Psoas muscle (tissue), 8 donors: Measurements from ENCODE around the gene TIMM17B. TPM values are rescaled to one million over a fixed set of nuclear protein-coding genes. Genes with fewer than 3 reads are reported as not detected.

Source experiments
- ATAC-seq, 4 donors: fragments of 200-7000 bp; cut with Tn5 transposase; one replicate each; pipeline ENCODE4 v1.9.1; 2020; ENCODE audit warnings: moderate library complexity in 3 of 4, mild to moderate bottlenecking in 2 of 4
- DNase-seq, 2 donors: peaks; one replicate each; pipeline ENCODE4 v3.0.0-alpha.2; 2020
- H3K27ac ChIP-seq: fragments of 200-600 bp; one replicate; pipeline ENCODE4 v1.8.0; 2022
- H3K27me3 ChIP-seq, 3 donors: fragments of 200-600 bp in 1 of 3; one replicate each; pipeline versions ENCODE4 v1.6.1 to v1.8.0; 2013 to 2022; ENCODE audit warnings: low read length in 2 of 3, mild to moderate bottlenecking in 2 of 3, moderate library complexity in 1 of 3; ENCODE audit not compliant: insufficient read depth in 3 of 3
- H3K36me3 ChIP-seq, 2 donors: fragments of 200-600 bp in 1 of 2; one replicate each; pipeline versions ENCODE4 v1.6.1 to v1.8.0; 2013 to 2022; ENCODE audit warnings: low read depth in 1 of 2, mild to moderate bottlenecking in 1 of 2, moderate library complexity in 1 of 2; ENCODE audit not compliant: insufficient read depth in 1 of 2
- H3K4me1 ChIP-seq: fragments of 200-600 bp; one replicate; pipeline ENCODE4 v1.8.0; 2022
- H3K4me3 ChIP-seq: fragments of 200-600 bp; one replicate; pipeline ENCODE4 v1.8.0; 2022; ENCODE audit warnings: mild to moderate bottlenecking
- H3K9me3 ChIP-seq: fragments of 200-600 bp; one replicate; pipeline ENCODE4 v1.8.0; 2022
- WGBS, 3 donors: extraction: QIAGEN DNeasy Blood & Tissue Kit; methylation state at CpG; one replicate each; pipeline versions ENCODE4 v1.1.6 to v1.1.7; 2013; 5-methylcytosine and 5-hydroxymethylcytosine counted together
- intact Hi-C, 2 donors: fragments of 100-400 bp; cut with DNase I; formaldehyde crosslinking; loops; one replicate each; pipeline versions ENCODE4 v1.11.0 to v1.14.2; 2022
- long read RNA-seq, 2 donors: library from polyadenylated mRNA; unstranded; transcript quantifications; one replicate each; pipeline ENCODE4 v2.0.0, GENCODE V29; 2021
- polyA plus RNA-seq, 3 donors: library from polyadenylated mRNA; stranded (reverse); fragments of 200-250 nt; gene quantifications; one replicate each; pipeline ENCODE4 v1.2.3, GENCODE V29; 2013
- total RNA-seq, 4 donors: library from RNA; stranded (reverse); fragmentation: NEBNext Ultra II Directional in 2 of 4; extraction: Animal tissue kit (Norgen Biotek cat#: 25700) in 2 of 4; gene quantifications; one replicate each; pipeline versions ENCODE4 v1.2.1 to v1.2.4, GENCODE V29; 2021 to 2023
- TF ChIP-seq, protein P1 (sequence below): fragments of 200-600 bp; IDR thresholded peaks from one replicate; pipeline ENCODE4 v1.8.0; 2022; ENCODE audit warnings: antibody characterized with exemption
- donor health status: healthy with polysubstance abuse.
- donor health status: DM: no; HTN: no; CAD: no; lungs with moderate emphysema.
- donor health status: Bipolar disorder and iron deficiency.
- donor health status: healthy.
- donor health status: DM: yes; HTN: yes; CAD: no.
- donor health status: DM: no; HTN: no; CAD: no.
- donor health status: DM: no; HTN: no; CAD: no.
- donor health status: DM: yes; HTN: yes; CAD: no.

TIMM17B gene
- total RNA-seq (10 to 100 TPM; 56.6 to 76.2 (median 65.1) TPM), polyA plus RNA-seq (10 to 100 TPM; 63.1 to 91.6 (median 78.4) TPM)
- long read RNA-seq, donor 1, partial matches to known transcripts = 45 of 51 reads
- long read RNA-seq, donor 1, other reads (novel, unspliced or antisense) = 2 of 51 reads
- long read RNA-seq, donor 2, partial matches to known transcripts = 46 of 57 reads
- long read RNA-seq, donor 2, other reads (novel, unspliced or antisense) = 5 of 57 reads

DNA sequence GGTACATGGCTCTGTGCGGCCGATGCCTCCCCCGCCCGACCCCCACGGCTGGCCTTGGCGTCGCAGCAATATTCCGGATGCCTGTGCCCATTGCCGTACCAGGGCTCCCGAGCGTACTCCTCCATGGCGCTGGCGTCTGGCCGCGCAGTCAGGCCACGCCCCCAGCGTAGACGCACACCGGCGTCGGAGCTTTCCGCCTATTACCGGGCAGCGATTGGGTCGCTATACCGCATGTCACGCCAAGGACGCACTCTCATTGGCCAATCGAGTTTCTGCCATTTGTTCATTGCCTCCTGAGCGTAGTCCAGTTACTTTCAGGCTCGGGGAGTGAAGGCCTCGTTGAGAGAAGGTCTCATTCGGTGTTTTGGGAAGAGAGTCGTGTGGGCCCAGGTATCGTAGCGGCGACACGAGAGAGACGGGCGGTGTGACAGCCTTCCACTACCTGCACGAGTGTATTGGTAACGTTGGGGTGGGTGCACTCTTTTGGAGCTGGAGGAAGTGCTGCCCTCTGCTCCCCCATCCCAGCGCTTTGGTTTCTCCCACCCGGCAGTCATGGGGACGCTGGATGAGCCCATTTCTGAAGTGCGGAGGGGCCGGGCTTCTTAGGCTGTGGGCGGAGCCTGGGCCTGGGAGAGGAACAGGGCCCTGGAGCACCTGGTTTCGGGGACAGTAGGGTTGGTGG lies at the start of gene TIMM17B, which contains the start of gene PQBP1:
TSS of gene TIMM17B (minus strand) at position 144 of the 682 bp plus-strand sequence. CDS start at position 125, 19 bp downstream.
TSS of gene PQBP1 (plus strand) at position 306 of the 682 bp plus-strand sequence. CDS start 580 bp downstream, outside the sequence.
- no peaks in the 10 kb centered on the region for H3K27me3 ChIP-seq
- 0 to 38% (median 0%) methylated on average over 42 to 49 of the region's 49 CpGs for WGBS, 3 donors
- H3K36me3 ChIP-seq = peaks cover 4 to 49% of the 10 kb centered on the region in 2 donors
- peak within 1 kb of the TSS; percentile 85 for H3K4me3 ChIP-seq
- H3K9me3 ChIP-seq = no peaks in the 10 kb centered on the region
- TF ChIP-seq, protein P1, sequence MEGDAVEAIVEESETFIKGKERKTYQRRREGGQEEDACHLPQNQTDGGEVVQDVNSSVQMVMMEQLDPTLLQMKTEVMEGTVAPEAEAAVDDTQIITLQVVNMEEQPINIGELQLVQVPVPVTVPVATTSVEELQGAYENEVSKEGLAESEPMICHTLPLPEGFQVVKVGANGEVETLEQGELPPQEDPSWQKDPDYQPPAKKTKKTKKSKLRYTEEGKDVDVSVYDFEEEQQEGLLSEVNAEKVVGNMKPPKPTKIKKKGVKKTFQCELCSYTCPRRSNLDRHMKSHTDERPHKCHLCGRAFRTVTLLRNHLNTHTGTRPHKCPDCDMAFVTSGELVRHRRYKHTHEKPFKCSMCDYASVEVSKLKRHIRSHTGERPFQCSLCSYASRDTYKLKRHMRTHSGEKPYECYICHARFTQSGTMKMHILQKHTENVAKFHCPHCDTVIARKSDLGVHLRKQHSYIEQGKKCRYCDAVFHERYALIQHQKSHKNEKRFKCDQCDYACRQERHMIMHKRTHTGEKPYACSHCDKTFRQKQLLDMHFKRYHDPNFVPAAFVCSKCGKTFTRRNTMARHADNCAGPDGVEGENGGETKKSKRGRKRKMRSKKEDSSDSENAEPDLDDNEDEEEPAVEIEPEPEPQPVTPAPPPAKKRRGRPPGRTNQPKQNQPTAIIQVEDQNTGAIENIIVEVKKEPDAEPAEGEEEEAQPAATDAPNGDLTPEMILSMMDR = no peak
- H3K4me1 ChIP-seq = no peaks in the 10 kb centered on the region
- intact Hi-C loops = no loop called here
- peak within 1 kb of the TSS; percentile 96 for H3K27ac ChIP-seq
- peak; percentile 88 to 94 for DNase-seq
- peak; percentile 94 to 95 (median 95) for ATAC-seq

DNA sequence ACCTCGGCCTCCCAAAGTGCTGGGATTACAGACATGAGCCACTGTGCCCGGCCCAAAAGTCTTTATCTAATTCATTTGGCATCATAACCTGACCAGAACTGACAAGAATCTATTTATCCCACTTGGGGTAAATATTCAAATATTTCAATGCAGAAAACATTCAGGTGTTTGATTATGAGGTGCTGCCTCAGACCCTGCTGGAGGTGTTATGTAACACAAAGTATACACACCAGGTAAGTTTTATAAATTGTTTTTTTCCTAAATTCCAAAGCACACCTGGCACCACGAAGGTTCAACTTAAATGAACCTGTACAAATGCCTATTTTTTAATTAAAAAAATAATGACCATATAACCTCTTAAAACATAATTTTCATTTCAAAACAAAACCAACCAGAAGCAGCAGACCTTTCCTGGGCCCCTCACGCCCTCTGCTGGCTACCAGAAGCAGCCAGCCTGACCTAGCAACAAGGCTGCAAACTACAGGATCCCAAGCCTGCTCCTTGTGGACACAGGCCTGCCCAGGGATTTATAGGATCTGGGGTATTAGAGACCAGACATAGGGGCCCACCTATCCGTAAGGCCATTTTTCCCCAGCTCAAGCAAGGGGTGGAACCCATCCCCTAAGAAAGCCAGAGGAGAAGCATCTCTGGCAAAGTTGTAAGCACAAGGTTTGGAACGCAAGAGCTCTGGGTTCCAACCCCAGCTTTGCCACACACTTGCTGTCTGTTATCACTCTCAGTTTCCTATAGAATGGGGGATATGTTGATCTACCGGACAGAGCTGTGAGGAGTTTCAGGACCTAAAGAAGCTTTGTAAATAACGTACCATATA lies 48.2 kb upstream of the TIMM17B start:
- intact Hi-C loops = no loop called here
- H3K9me3 ChIP-seq = no peaks in the 10 kb centered on the region
- no peak overlapping the region for H3K27ac ChIP-seq
- no peaks in the 10 kb centered on the region for H3K4me1 ChIP-seq
- H3K36me3 ChIP-seq = peaks cover 4 to 18% of the 10 kb centered on the region in 2 donors
- DNase-seq = peak in 1 of 2 donors; percentile 27
- no peaks in the 10 kb centered on the region for H3K27me3 ChIP-seq
- ATAC-seq = peak in 2 of 4 donors; percentile 60 to 69
- no peak overlapping the region for H3K4me3 ChIP-seq
- 47 to 70% (median 53%) methylated on average over 8 of the region's 8 CpGs for whole genome bisulfite sequencing, 3 donors
- TF ChIP-seq, protein P1 = peak; percentile 56

DNA sequence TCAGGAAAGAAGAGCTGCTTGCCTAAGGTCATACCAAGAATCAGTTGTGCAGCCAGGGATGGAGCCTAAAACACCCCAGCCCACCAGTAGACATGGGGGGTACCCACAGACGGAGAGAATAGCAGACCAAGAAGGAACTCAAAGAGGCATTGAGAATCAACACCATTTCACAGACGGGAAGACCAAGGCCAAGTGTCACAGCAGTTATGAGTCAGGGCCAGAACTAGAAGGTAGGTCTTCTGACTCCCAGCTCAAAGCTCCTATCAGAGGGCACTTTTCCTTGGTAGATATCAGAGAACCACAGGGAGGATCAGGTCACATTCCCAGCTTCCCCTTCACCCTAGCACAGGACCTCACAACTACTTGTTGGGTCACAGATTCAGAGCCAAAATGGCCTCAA lies 45.3 kb upstream of the TIMM17B start:
- intact Hi-C loops = no loop called here
- no peak for ATAC-seq

DNA sequence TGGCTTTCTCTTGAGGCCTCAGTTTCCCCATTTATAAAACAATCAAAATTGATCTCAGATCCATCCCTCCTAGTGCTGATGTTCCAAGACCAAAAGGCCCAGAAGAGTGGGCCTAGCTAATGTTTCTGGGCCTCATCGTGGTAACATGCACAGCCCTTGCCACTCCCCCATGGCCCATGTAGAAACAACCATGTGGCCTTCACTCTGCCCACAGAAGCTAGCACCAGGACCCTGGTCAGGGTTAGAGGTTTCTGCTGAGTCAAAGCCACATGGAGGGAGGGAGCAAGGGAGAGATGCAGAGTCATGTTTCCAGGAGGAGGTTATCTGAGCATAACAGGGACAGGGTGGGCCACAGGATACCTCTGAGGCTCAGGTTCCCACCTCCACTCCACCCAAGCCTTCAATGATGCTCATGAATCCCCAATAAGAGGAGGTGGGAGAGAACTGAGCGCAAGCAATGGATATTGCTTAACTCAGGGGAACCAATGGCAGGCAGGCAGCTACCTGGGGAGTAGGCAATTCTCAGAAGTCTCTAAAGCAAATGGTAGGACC lies 42.9 kb upstream of the TIMM17B start:
- whole genome bisulfite sequencing, 3 donors = 68 to 86% (median 86%) methylated on average over 2 of the region's 2 CpGs
- no peak for DNase-seq
- H3K4me1 ChIP-seq = peaks cover 6% of the 10 kb centered on the region
- peaks cover 4 to 18% of the 10 kb centered on the region in 2 donors for H3K36me3 ChIP-seq
- H3K27ac ChIP-seq = no peak overlapping the region
- no peak overlapping the region for H3K4me3 ChIP-seq
- no peak for ATAC-seq
- intact Hi-C loops = no loop called here
- H3K27me3 ChIP-seq = no peaks in the 10 kb centered on the region
- no peaks in the 10 kb centered on the region for H3K9me3 ChIP-seq
- TF ChIP-seq, protein P1 = no peak

More for the DNA sequence above, 45.3 kb upstream of the TIMM17B start:
- TF ChIP-seq, protein P1 = no peak
- H3K4me1 ChIP-seq = peaks cover 6% of the 10 kb centered on the region
- H3K4me3 ChIP-seq = no peak overlapping the region
- H3K36me3 ChIP-seq = peaks cover 4 to 18% of the 10 kb centered on the region in 2 donors
- DNase-seq = no peak
- no peak overlapping the region for H3K27ac ChIP-seq
- H3K9me3 ChIP-seq = no peaks in the 10 kb centered on the region
- no peaks in the 10 kb centered on the region for H3K27me3 ChIP-seq
- 66 to 89% (median 78%) methylated on average over 2 of the region's 2 CpGs for WGBS, 3 donors
